K562 (cell line): ENCODE measurements around the gene CKMT2. TPM values are rescaled to one million over a fixed set of nuclear protein-coding genes. Genes with fewer than 3 reads are reported as not detected.

ENCODE experiments used
- ATAC-seq: fragments of 200-7000 bp; cut with Tn5 transposase; 3 replicates; pipeline ENCODE4 v1.9.1; 2020; ENCODE audit warnings: moderate library complexity
- BruUV-seq: library from RNA; stranded (reverse); fragments of 400-500 nt; replicated peaks from 2 replicates; lab custom pipeline; 2021; lab: Mats Ljungman, UMichigan
- CTCF ChIA-PET: fragments of 300-600 bp; formaldehyde crosslinking; extraction: SDS; loops from one replicate; lab custom pipeline; 2021; ENCODE audit warnings: low intra/inter-chr PET ratio; lab: Yijun Ruan, JAX
- POLR2A ChIA-PET: fragments of 300-600, 350-650 bp; sonication (Branson Sonifier 250); formaldehyde crosslinking; extraction: SDS; loops from one replicate; lab custom pipeline; 2021; ENCODE audit warnings: antibody characterized with exemption, inconsistent platforms; lab: Yijun Ruan, JAX
- DNase-seq, 4 experiments: peaks; one replicate each; pipeline versions ENCODE4 v3.0.0 to v3.0.0-alpha.2; 2011 to 2018; ENCODE audit warnings: low spot score in 3 of 4, mixed read lengths in 3 of 4; ENCODE audit errors: extremely low read depth in 1 of 4
- FAIRE-seq: peaks from 2 replicates; lab custom pipeline; 2011; peaks lifted over from hg19 to GRCh38; lab: Jason Lieb, UNC
- H2AFZ ChIP-seq: 2 replicates; pipeline ENCODE4 v1.6.0; 2011; ENCODE audit warnings: low read depth, low read length, control low read depth, inconsistent platforms
- H3K27ac ChIP-seq: fragments of 200-600 bp; 3 replicates; pipeline ENCODE4 v1.8.0; 2011; ENCODE audit warnings: low read depth, mild to moderate bottlenecking, control low read depth, inconsistent platforms, low read length, moderate library complexity, mixed read lengths; ENCODE audit errors: extremely low read depth
- H3K27me3 ChIP-seq, 2 experiments: fragments of 300-600 bp in 1 of 2; 2 replicates in 1 of 2; 3 replicates in 1 of 2; pipeline versions ENCODE4 v1.6.0 to v1.8.0; 2011; ENCODE audit warnings: inconsistent platforms in 2 of 2, low read length in 2 of 2, mild to moderate bottlenecking in 1 of 2, mixed read lengths in 1 of 2, moderate library complexity in 1 of 2; ENCODE audit not compliant: control insufficient read depth in 2 of 2, insufficient read depth in 2 of 2
- H3K36me3 ChIP-seq: fragments of 300-600 bp; 3 replicates; pipeline ENCODE4 v1.8.0; 2011; ENCODE audit warnings: mild to moderate bottlenecking, low read length, inconsistent platforms; ENCODE audit not compliant: control insufficient read depth, insufficient read depth
- H3K4me1 ChIP-seq, 2 experiments: fragments of 200-600 bp in 1 of 2; replicated peaks in 1 of 2; 2 replicates in 1 of 2; 3 replicates in 1 of 2; pipeline versions ENCODE4 v1.5.1 to v1.8.0; 2011; ENCODE audit warnings: inconsistent platforms in 2 of 2, low read length in 2 of 2, mild to moderate bottlenecking in 1 of 2, mixed read lengths in 1 of 2, moderate library complexity in 1 of 2; ENCODE audit not compliant: control insufficient read depth in 2 of 2, insufficient read depth in 2 of 2
- H3K4me2 ChIP-seq: 2 replicates; pipeline ENCODE4 v1.6.1; 2011; ENCODE audit warnings: low read length, control low read depth, inconsistent platforms, mixed read lengths; ENCODE audit not compliant: insufficient read depth
- H3K4me3 ChIP-seq: fragments of 200-600 bp; sonication (generic), shearing (Covaris generic); 2 replicates; pipeline ENCODE4 v1.5.1; 2016; ENCODE audit warnings: control low read depth, inconsistent platforms
- H3K79me2 ChIP-seq: fragments of 200-600 bp; 3 replicates; pipeline ENCODE4 v1.8.0; 2011; ENCODE audit warnings: low read length, inconsistent platforms; ENCODE audit not compliant: control insufficient read depth, insufficient read depth
- H3K9ac ChIP-seq, 2 experiments: 2 replicates each; pipeline versions ENCODE4 v1.6.0 to v1.6.1; 2011; ENCODE audit warnings: low read depth in 2 of 2, low read length in 2 of 2, control low read depth in 1 of 2, inconsistent platforms in 1 of 2, mild to moderate bottlenecking in 1 of 2, mixed read lengths in 1 of 2; ENCODE audit not compliant: insufficient read depth in 1 of 2
- H3K9me1 ChIP-seq: one replicate; pipeline ENCODE4 v1.6.0; 2011; ENCODE audit warnings: inconsistent platforms, mild to moderate bottlenecking, low read length, moderate library complexity; ENCODE audit not compliant: control insufficient read depth, insufficient read depth
- H3K9me3 ChIP-seq: replicated peaks from 2 replicates; pipeline ENCODE4 v1.5.1; 2011; ENCODE audit warnings: low read depth, low read length, inconsistent platforms; ENCODE audit not compliant: control insufficient read depth, insufficient read depth
- H4K20me1 ChIP-seq: replicated peaks from 2 replicates; pipeline ENCODE4 v1.6.1; 2011; ENCODE audit warnings: low read length, inconsistent platforms, mixed read lengths; ENCODE audit not compliant: control insufficient read depth, insufficient read depth
- GTF2E2 ChIP-seq: fragments of 200-800 bp; sonication (Bioruptor generic); IDR thresholded peaks from 2 replicates; pipeline ENCODE4 v1.6.1; 2016; ENCODE audit warnings: missing genetic modification characterization, missing compliant biosample characterization
- NR3C1 ChIP-seq: sonication (generic); formaldehyde crosslinking; IDR thresholded peaks from 2 replicates; pipeline ENCODE4 v1.8.1; 2022; ENCODE audit warnings: missing genetic modification reagents
- TCF7L2 ChIP-seq: fragments of 150-350 bp; IDR thresholded peaks from 2 replicates; pipeline ENCODE4 v1.6.1; 2016; ENCODE audit warnings: low read depth, mild to moderate bottlenecking, low read length, moderate library complexity
- ZNF232 ChIP-seq: sonication (generic); formaldehyde crosslinking; IDR thresholded peaks from 2 replicates; pipeline ENCODE4 v1.8.0; 2022; ENCODE audit warnings: mild to moderate bottlenecking, missing genetic modification reagents
- ZNF354B ChIP-seq: fragments of 250-450 bp; sonication (Bioruptor Pico); IDR thresholded peaks from 2 replicates; pipeline ENCODE4 v1.4.0; 2020
- WGBS: fragments of 100-300 bp; shearing (Covaris generic); methylation state at CpG from one replicate; pipeline ENCODE4 v1.1.6; 2016; ENCODE audit warnings: low coverage, mixed read lengths; ENCODE audit not compliant: insufficient coverage; ENCODE audit errors: missing lambda C conversion rate; 5-methylcytosine and 5-hydroxymethylcytosine counted together
- in situ Hi-C: fragments of 300-500 bp; cut with MboI; formaldehyde crosslinking; loops from 4 replicates; pipeline ENCODE4 v1.15.0; 2018; ENCODE audit warnings: inconsistent platforms, mixed read lengths
- intact Hi-C: fragments of 100-400 bp; cut with micrococcal nuclease; formaldehyde crosslinking; loops from 2 replicates; pipeline ENCODE4 v1.14.2; 2022
- polyA plus RNA-seq, 8 experiments: library from polyadenylated mRNA; depleted of rRNA in 4 of 8; stranded (reverse) in 5 of 8; unstranded in 3 of 8; fragments of >200 nt; fragmentation: Nextera tagmentation in 2 of 8; fragmentation: Illumina TruSeq in 1 of 8; extraction: Ambion mirVana in 2 of 8; extraction: Trizol in 1 of 8; gene quantifications; 2 replicates each; pipeline versions ENCODE4 v1.2.1 to v1.2.3, GENCODE V29; 2011 to 2014; ENCODE audit warnings: inconsistent platforms in 1 of 8, missing spikeins in 1 of 8
- total RNA-seq, 7 experiments: library from RNA; depleted of rRNA in 6 of 7; stranded (reverse); fragments of >200 nt in 6 of 7; fragmentation: Illumina TruSeq in 2 of 7; extraction: Trizol in 2 of 7; gene quantifications; 2 replicates each; pipeline versions ENCODE4 v1.2.1 to v1.2.3, GENCODE V29; 2011 to 2021; ENCODE audit warnings: low replicate concordance in 1 of 7
- TF ChIP-seq, protein P1 (sequence below), 2 experiments: fragments of 450-650 bp in 1 of 2; sonication (generic) in 1 of 2; formaldehyde crosslinking in 1 of 2; IDR thresholded peaks in 1 of 2; conservative IDR thresholded peaks in 1 of 2; 2 replicates each; pipeline versions ENCODE4 v1.6.1 to v1.8.1; 2016 to 2023; ENCODE audit warnings: mild to moderate bottlenecking in 2 of 2, moderate library complexity in 2 of 2, inconsistent platforms in 1 of 2, missing genetic modification reagents in 1 of 2
- TF ChIP-seq, protein P2 (sequence below): fragments of 250-450 bp; sonication (Bioruptor Pico); IDR thresholded peaks from 2 replicates; pipeline ENCODE4 v1.8.0; 2021; ENCODE audit warnings: moderate library complexity, mild to moderate bottlenecking, inconsistent platforms
- TF ChIP-seq, protein P3 (sequence below): fragments of 250-450 bp; sonication (Bioruptor Pico); IDR thresholded peaks from 2 replicates; pipeline ENCODE4 v1.5.1; 2021; ENCODE audit warnings: mild to moderate bottlenecking

Gene CKMT2
- total and polyA plus RNA-seq, 9 of the 15 experiments (the other 6 are each of a cell fraction or from before 2014, with no cell fraction given): 0.03 TPM; not detected in 8

DNA sequence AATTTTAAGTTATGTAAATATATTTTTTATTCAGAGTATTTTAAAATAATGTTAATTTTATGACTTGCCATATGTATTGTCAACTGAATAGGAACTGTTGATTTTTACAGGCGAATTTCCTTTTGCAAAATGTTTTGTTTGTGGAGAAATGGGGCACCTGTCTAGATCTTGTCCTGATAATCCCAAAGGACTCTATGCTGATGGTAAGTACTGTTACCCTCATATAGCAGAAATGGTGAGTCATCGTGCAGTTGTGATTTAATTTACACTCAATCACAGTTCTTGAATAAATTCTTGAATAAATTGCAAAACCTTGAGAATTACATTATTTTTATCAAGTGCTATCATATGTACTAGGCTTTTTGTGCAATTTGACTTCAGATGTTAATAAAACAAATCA is 75.7 kb downstream of the CKMT2 start:
- H3K27me3 ChIP-seq: no peaks in the 10 kb centered on the region
- no peak overlapping the region for H3K9ac ChIP-seq
- no peak overlapping the region for H2AFZ ChIP-seq
- peaks cover 59% of the 10 kb centered on the region; the same call in 2 of the 3 replicates for H3K36me3 ChIP-seq
- ATAC-seq (no peak), DNase-seq (no peak), FAIRE-seq (no peak)
- H3K27ac ChIP-seq: no peak overlapping the region
- no peak for TF ChIP-seq ZNF354B (CRISPR knock-in tag)
- TF ChIP-seq, protein P1, sequence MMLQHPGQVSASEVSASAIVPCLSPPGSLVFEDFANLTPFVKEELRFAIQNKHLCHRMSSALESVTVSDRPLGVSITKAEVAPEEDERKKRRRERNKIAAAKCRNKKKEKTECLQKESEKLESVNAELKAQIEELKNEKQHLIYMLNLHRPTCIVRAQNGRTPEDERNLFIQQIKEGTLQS (IDR thresholded peaks at IDR 0.05): 0 out of 2 replicates have a peak, but pooled peaks have one; percentile 18
- TF ChIP-seq, protein P1 (CRISPR knock-in tag; conservative IDR thresholded peaks at IDR 0.05): no peak
- no peak for TF ChIP-seq GTF2E2 (tag)
- no peak for TF ChIP-seq TCF7L2
- TF ChIP-seq, protein P2, sequence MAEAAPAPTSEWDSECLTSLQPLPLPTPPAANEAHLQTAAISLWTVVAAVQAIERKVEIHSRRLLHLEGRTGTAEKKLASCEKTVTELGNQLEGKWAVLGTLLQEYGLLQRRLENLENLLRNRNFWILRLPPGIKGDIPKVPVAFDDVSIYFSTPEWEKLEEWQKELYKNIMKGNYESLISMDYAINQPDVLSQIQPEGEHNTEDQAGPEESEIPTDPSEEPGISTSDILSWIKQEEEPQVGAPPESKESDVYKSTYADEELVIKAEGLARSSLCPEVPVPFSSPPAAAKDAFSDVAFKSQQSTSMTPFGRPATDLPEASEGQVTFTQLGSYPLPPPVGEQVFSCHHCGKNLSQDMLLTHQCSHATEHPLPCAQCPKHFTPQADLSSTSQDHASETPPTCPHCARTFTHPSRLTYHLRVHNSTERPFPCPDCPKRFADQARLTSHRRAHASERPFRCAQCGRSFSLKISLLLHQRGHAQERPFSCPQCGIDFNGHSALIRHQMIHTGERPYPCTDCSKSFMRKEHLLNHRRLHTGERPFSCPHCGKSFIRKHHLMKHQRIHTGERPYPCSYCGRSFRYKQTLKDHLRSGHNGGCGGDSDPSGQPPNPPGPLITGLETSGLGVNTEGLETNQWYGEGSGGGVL (CRISPR knock-in tag): no peak
- TF ChIP-seq, protein P3, sequence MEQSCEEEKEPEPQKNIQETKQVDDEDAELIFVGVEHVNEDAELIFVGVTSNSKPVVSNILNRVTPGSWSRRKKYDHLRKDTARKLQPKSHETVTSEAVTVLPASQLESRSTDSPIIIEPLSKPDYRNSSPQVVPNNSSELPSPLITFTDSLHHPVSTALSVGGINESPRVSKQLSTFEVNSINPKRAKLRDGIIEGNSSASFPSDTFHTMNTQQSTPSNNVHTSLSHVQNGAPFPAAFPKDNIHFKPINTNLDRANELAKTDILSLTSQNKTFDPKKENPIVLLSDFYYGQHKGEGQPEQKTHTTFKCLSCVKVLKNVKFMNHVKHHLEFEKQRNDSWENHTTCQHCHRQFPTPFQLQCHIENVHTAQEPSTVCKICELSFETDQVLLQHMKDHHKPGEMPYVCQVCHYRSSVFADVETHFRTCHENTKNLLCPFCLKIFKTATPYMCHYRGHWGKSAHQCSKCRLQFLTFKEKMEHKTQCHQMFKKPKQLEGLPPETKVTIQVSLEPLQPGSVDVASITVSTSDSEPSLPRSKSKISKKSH: no peak
- TF ChIP-seq NR3C1 (CRISPR knock-in tag): no peak
- no peak for TF ChIP-seq ZNF232 (CRISPR knock-in tag)
- H3K79me2 ChIP-seq: 0 out of 3 replicates have a peak, but pooled peaks cover 4% of the 10 kb centered on the region
- H3K9me3 ChIP-seq: no peaks in the 10 kb centered on the region
- in situ Hi-C loops: no loop called here
- no peaks in the 10 kb centered on the region for H3K4me1 ChIP-seq
- no peak overlapping the region for H3K4me3 ChIP-seq
- CTCF ChIA-PET: no interaction called here
- POLR2A ChIA-PET: interaction anchor here (2.0 kb wide), 1 partner anchor 10 kb away, joined by 8 read pairs; no protein-coding TSS in a partner anchor
- H3K4me2 ChIP-seq: no peak overlapping the region
- peaks cover 3% of the 10 kb centered on the region for H3K9me1 ChIP-seq
- BruUV-seq: no TSS peak
- WGBS: 63% methylated on average over 2 of the region's 2 CpGs
- no peaks in the 10 kb centered on the region for H4K20me1 ChIP-seq
- intact Hi-C loops: no loop called here
